GM18951 (cell line): Measurements from ENCODE around the gene FMN1.

Experiments
- POLR2A ChIP-seq: IDR thresholded peaks from 4 replicates; pipeline ENCODE4 v1.6.1; 2011; ENCODE audit warnings: mild to moderate bottlenecking; ENCODE audit not compliant: insufficient read length, insufficient read depth; ENCODE audit errors: extremely low read depth
- in situ Hi-C: fragments of 300-500 bp; cut with MboI; formaldehyde crosslinking; loops from one replicate; pipeline ENCODE4 v1.12.0; 2022; ENCODE audit warnings: low sequenced_read_pairs, mixed read lengths, inconsistent platforms; ENCODE audit not compliant: unreplicated experiment

The FMN1 gene

DNA sequence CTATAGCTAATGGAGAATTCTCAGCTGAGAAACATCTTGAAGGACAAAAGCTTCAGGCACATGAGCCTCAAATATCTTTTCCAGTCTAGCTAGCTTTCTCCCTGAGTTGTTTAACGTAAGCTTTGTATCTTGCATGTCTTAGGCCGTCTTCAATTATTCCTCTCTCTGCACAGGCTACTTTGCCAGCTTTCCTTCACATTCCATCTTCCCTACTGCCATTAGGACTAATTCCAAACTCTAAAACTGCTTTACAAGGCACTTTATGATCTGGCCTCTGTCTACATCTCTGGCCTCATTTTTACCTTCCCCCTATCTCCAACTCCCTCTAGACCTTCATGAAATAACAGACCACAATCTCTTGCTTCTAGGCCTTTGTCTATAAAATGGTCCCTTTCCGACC lies 305.3 kb downstream of the FMN1 start:
- TF ChIP-seq POLR2A = no peak

DNA sequence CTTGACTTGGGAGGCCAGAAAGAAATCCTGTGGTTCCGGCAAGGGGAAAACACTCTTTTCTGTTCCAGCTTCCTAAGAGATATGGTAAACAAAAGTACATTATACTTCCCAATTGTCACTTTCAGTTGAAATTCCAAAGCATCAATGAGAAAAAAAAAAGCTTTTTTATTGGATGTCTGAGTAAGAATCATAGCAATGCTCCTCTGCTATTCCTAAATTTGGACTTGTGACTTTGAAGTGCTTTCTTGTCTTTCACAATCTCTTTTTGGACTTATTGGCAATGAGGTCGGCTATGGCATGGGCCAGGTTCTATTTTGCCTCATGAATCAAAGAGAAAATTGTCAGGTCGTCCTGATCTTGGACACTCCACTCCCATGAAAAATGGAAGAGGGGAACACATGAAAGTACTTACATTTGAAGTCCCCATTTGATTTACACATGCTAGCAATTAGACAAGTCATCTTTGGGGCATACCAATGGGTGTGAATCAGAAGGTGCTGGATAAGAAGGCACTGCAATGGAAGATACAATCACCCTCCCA lies 306.2 kb downstream of the FMN1 start:
- in situ Hi-C loops = no loop called here
- no peak for TF ChIP-seq POLR2A

More for the DNA sequence above, 305.3 kb downstream of the FMN1 start:
- in situ Hi-C loops = no loop called here

- in situ Hi-C loops = no loop called here
- TF ChIP-seq POLR2A = no peak
Measured at GRCh38 chr15:32887090-32887489, 307.4 kb downstream of the FMN1 start.

GRCh38 chr15:32886459-32886858 lies 308.1 kb downstream of the FMN1 start:
- in situ Hi-C loops = no loop called here
- TF ChIP-seq POLR2A = no peak

GRCh38 chr15:32885713-32886112 lies 308.8 kb downstream of the FMN1 start:
- TF ChIP-seq POLR2A = no peak
- in situ Hi-C loops = no loop called here

DNA sequence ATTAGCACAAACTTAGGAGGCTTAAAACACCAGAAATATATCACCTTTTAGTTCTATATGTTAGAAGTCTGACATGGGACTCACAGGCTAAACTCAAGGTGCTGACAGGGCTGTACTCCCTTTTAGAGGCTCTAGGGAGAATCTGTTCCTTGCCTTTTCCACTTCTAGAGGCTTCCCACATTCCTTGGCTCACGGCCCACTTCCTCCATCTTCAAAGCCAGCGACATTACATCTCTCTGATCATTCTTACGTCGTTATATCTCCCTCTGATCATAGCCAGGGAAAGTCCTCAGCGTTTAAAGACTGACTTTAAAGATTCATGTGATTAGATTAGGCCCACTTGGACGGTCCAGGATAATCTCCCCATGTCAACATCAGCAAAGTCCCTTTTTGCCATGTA lies 310.4 kb downstream of the FMN1 start:
- in situ Hi-C loops = no loop called here
- no peak for TF ChIP-seq POLR2A

GRCh38 chr15:32882955-32883354 lies 311.6 kb downstream of the FMN1 start:
- no peak for TF ChIP-seq POLR2A
- in situ Hi-C loops = no loop called here

DNA sequence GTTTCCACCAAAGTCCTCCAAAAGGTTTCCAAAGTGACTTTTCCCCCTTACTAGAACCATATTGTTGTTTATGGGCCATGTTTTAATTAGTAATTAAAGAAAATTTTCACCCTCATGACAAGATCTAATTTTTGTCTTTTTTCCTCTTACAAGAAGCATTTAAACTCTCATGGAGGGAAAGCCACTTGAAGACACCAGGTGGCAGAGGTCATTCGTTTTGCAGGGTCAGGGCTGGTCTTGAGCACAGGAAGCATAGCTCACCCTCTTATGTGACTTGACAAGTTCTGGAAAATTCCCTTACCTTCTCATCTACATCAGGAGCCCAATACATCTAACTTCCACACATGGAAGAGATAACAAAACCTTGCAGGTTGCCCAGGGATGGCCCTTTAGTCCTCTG lies 313.0 kb downstream of the FMN1 start:
- in situ Hi-C loops = no loop called here
- TF ChIP-seq POLR2A = no peak

DNA sequence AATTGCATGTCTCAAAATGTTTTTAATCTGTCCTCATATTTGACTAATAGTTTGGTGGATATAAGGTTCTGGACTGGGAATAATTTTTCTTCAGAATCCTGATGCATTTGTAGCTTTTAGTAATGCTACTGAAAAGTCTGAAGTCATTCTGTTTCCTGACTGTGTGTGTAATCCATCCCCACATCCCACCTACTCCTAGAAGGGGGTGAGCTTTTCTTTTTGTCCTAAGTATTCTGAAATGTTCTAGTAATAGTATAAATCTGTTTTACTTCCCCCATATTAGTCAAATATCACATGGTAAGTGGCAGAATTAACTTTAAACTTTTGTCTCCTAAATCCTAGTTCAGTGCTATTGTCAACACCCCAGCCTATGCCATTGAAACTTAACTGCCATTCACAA lies 313.9 kb downstream of the FMN1 start:
- no peak for TF ChIP-seq POLR2A

GRCh38 chr15:32879980-32880379 lies 314.5 kb downstream of the FMN1 start:
- no peak for TF ChIP-seq POLR2A
- in situ Hi-C loops = no loop called here

More for the DNA sequence above, 313.9 kb downstream of the FMN1 start:
- in situ Hi-C loops = no loop called here

DNA sequence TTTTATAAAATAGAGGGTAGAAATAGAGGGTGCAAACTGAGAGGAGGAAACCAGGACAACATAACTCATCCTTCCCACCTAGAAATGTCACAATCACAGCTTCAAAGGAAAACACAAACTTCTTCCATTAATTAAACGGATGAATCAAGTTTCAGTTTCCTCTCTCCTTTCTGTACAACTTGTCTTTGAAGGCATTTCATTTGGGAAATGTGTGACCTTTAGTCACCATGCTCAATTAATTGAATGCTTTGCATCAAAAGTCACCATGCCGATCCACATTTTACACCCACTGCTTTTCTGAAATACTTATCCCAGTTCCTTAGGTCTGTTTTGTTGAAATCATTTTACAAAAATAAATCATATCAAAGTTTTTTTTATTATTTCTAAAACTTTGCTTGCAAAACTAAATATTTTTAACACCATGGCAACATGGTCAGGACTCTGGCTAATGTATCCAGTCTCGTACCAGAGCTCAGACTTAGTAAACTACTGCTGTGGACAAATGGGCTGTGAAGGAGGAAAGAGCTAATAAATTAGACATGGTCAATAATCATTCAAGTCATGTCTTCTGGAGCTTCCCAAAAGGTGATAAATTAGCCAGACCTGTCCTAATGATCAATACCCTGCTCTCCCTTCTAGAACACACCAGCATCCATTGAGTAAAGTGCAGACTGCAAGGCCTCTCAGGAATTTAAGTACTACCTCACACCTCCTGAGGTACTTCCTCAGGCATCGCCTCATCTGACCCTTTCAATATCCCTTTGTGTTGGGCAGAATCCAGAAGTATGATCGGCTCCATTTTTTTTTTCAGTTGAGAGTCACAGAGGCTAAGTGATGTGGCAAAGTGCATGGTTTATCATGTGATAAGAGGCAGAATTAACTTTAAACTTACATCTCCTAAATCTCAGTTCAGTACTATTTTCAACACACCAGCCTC lies 315.4 kb downstream of the FMN1 start:
- in situ Hi-C loops = no loop called here
- TF ChIP-seq POLR2A = no peak

DNA sequence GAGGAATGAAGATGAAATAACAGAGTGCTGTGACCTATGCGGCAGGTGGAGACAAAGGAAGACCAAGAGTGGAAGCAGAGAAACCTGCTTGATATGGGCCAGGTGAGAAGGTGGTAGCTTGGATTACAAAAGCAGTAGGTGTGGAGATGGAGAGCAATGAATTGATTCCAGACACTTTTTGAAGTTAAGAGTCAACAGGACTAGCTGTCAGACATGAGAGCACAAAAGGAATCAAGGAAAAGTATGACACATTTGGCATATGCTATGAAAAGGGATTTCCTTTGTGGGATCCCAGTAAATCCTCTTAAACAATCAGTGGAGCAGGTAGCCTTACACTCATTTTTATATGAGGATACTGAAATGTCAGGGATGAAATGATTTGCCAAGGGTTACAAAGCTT lies 316.2 kb downstream of the FMN1 start:
- no peak for TF ChIP-seq POLR2A
- in situ Hi-C loops = no loop called here

- in situ Hi-C loops = no loop called here
- TF ChIP-seq POLR2A = no peak
Measured at GRCh38 chr15:32877252-32878019, 317.1 kb downstream of the FMN1 start.
